HG03159 (cell line): Measurements from ENCODE around the gene METTL26.
A peak's percentile ranks its signal among the peaks of the same experiment; 100 is the strongest.
"Not testable (repeated sequence)": the region's sequence is repeated elsewhere in the genome, so short reads cannot be mapped to it uniquely, and the experiment has no call there.

ENCODE experiments used
- ATAC-seq: cut with Tn5 transposase; IDR thresholded peaks from one replicate; pipeline ENCODE4 v1.9.1; 2021; ENCODE audit warnings: mild to moderate bottlenecking, moderate library complexity; ENCODE audit not compliant: unreplicated experiment

Gene METTL26

GRCh38 chr16:603933-604332 lies 32.2 kb downstream of the METTL26 start:
- ATAC-seq = no peak

GRCh38 chr16:600781-601180 lies 35.3 kb downstream of the METTL26 start:
- no peak for ATAC-seq

- ATAC-seq = no peak
These were observed 37.0 kb downstream of the METTL26 start for GRCh38 chr16:598823-599739.

- not testable (repeated sequence) for ATAC-seq
These were observed 38.5 kb downstream of the METTL26 start for GRCh38 chr16:597655-598054.

- no peak for ATAC-seq
These were observed 39.4 kb downstream of the METTL26 start for GRCh38 chr16:596736-597060.

GRCh38 chr16:595942-596735 lies 40.0 kb downstream of the METTL26 start:
- ATAC-seq = no peak

GRCh38 chr16:595094-595528 lies 41.0 kb downstream of the METTL26 start:
- ATAC-seq = no peak

- ATAC-seq = no peak
These were observed 42.3 kb downstream of the METTL26 start for GRCh38 chr16:593807-594206.

GRCh38 chr16:593406-593805 lies 42.7 kb downstream of the METTL26 start:
- no peak for ATAC-seq

- ATAC-seq = no peak
These were observed 43.4 kb downstream of the METTL26 start for GRCh38 chr16:592518-593306.

GRCh38 chr16:591892-592517 lies 44.1 kb downstream of the METTL26 start:
- ATAC-seq = no peak

GRCh38 chr16:591231-591630 lies 44.9 kb downstream of the METTL26 start:
- no peak for ATAC-seq

GRCh38 chr16:590815-591200 lies 45.3 kb downstream of the METTL26 start:
- no peak for ATAC-seq

- ATAC-seq = no peak
These were observed 45.8 kb downstream of the METTL26 start for GRCh38 chr16:590188-590814.

- ATAC-seq = peak; percentile 78
These were observed 46.4 kb downstream of the METTL26 start, which contains the start of gene RAB40C for GRCh38 chr16:589658-590187. TSS of gene RAB40C (plus strand) at chr16:590066. CDS start at chr16:590292, 226 bp downstream.

GRCh38 chr16:588889-589657 lies 47.0 kb downstream of the METTL26 start:
- ATAC-seq = peak; percentile 74

GRCh38 chr16:588639-588888 lies 47.5 kb downstream of the METTL26 start:
- peak; percentile 14 for ATAC-seq

GRCh38 chr16:586645-587590 lies 49.2 kb downstream of the METTL26 start:
- ATAC-seq = no peak
